Spleen (tissue), 11 donors: ENCODE data around the gene SLC7A9. TPM values are rescaled to one million over a fixed set of nuclear protein-coding genes. Genes with fewer than 3 reads are reported as not detected.

Experiments used
- DNase-seq: peaks from one replicate; pipeline ENCODE4 v3.0.0-alpha.2; 2020
- H3K27ac ChIP-seq, 8 donors: fragments of 200-600 bp; sonication (generic) in 7 of 8; 1 replicate in 4 of 8; 2 replicates in 4 of 8; pipeline versions ENCODE4 v1.5.0 to v1.8.0; 2016 to 2021; ENCODE audit warnings: inconsistent platforms in 4 of 8, mild to moderate bottlenecking in 4 of 8, moderate library complexity in 1 of 8
- H3K27me3 ChIP-seq, 7 donors: fragments of 200-600 bp; sonication (generic) in 6 of 7; replicated peaks in 1 of 7; 1 replicate in 4 of 7; 2 replicates in 3 of 7; pipeline versions ENCODE4 v1.5.0 to v1.8.0; 2016 to 2021; ENCODE audit warnings: inconsistent platforms in 3 of 7, mild to moderate bottlenecking in 1 of 7
- H3K36me3 ChIP-seq, 6 donors: fragments of 200-600 bp; sonication (generic) in 5 of 6; 1 replicate in 4 of 6; 2 replicates in 2 of 6; pipeline versions ENCODE4 v1.5.0 to v1.8.0; 2016 to 2021; ENCODE audit warnings: inconsistent platforms in 2 of 6
- H3K4me1 ChIP-seq, 6 donors: fragments of 200-600 bp; sonication (generic) in 5 of 6; 1 replicate in 3 of 6; 2 replicates in 3 of 6; pipeline versions ENCODE4 v1.5.0 to v1.8.0; 2016 to 2021; ENCODE audit warnings: inconsistent platforms in 3 of 6
- H3K4me3 ChIP-seq, 8 donors: fragments of 200-600 bp; sonication (generic) in 7 of 8; 1 replicate in 4 of 8; 2 replicates in 4 of 8; pipeline versions ENCODE4 v1.5.0 to v1.8.0; 2016 to 2021; ENCODE audit warnings: inconsistent platforms in 4 of 8, mild to moderate bottlenecking in 4 of 8, moderate library complexity in 2 of 8
- H3K9me3 ChIP-seq, 8 donors: fragments of 200-600 bp; sonication (generic) in 7 of 8; 1 replicate in 4 of 8; 2 replicates in 4 of 8; pipeline versions ENCODE4 v1.5.0 to v1.8.0; 2016 to 2021; ENCODE audit warnings: inconsistent platforms in 4 of 8
- CTCF ChIP-seq, 11 experiments: fragments of 200-600 bp in 7 of 11; fragments of 450-650 bp in 4 of 11; sonication (generic) in 4 of 11; IDR thresholded peaks in 8 of 11; conservative IDR thresholded peaks in 3 of 11; 1 replicate in 7 of 11; 2 replicates in 4 of 11; pipeline versions ENCODE4 v1.4.0 to v1.8.0; 2016 to 2021; ENCODE audit warnings: antibody characterized with exemption in 11 of 11, inconsistent platforms in 4 of 11, mild to moderate bottlenecking in 1 of 11
- POLR2A ChIP-seq, 3 donors: fragments of 450-650 bp; IDR thresholded peaks; one replicate each; pipeline ENCODE4 v1.5.1; 2017; ENCODE audit warnings: antibody characterized with exemption in 3 of 3, mild to moderate bottlenecking in 1 of 3
- POLR2AphosphoS5 ChIP-seq, 3 donors: sonication (generic); formaldehyde crosslinking; IDR thresholded peaks; one replicate each; pipeline ENCODE4 v1.5.1; 2017; ENCODE audit warnings: antibody characterized with exemption in 3 of 3
- WGBS, 5 donors: extraction: QIAGEN DNeasy Blood & Tissue Kit in 3 of 5; methylation state at CpG; one replicate each; pipeline versions ENCODE4 v1.1.5 to v1.1.7; 2013 to 2018; 5-methylcytosine and 5-hydroxymethylcytosine counted together
- intact Hi-C: fragments of 100-400 bp; cut with DNase I; formaldehyde crosslinking; loops from one replicate; pipeline ENCODE4 v1.15.0; 2023; ENCODE audit warnings: low total_unique reads
- polyA plus RNA-seq, 3 donors: library from polyadenylated mRNA; stranded (reverse); fragments of 200-250 nt; gene quantifications; one replicate each; pipeline ENCODE4 v1.2.1, GENCODE V29; 2013
- total RNA-seq, 7 donors: library from RNA; depleted of rRNA in 3 of 7; stranded (reverse); fragments of >200 nt in 3 of 7; fragmentation: NEBNext Ultra II Directional in 4 of 7; extraction: Animal tissue kit (Norgen Biotek cat#: 25700) in 4 of 7; gene quantifications; one replicate each; pipeline versions ENCODE4 v1.1.0 to v1.2.1, GENCODE V29; 2016 to 2021
- donor health status: healthy with polysubstance abuse.
- donor health status: DM: no; HTN: no; CAD: no; lungs with moderate emphysema.
- donor health status: DM: no; HTN: no; CAD: no.
- donor health status: Bipolar disorder and iron deficiency.
- donor health status: healthy.
- donor health status: DM: no; HTN: no; CAD: no.
- donor health status: DM: yes; HTN: yes; CAD: no.

SLC7A9 gene
- total and polyA plus RNA-seq, 10 donors = 0.13 to 1.1 (median 0.44) TPM; not detected in 4

- 84 to 94% (median 88%) methylated on average over 4 of the region's 4 CpGs for WGBS, 5 donors
- Histone ChIP-seq H3K27me3 (peaks cover 0 to 17% (median 0%) of the 10 kb centered on the region in 7 donors), H3K36me3 (no peaks in the 10 kb centered on the region), H3K4me3 (no peak overlapping the region), H3K9me3 (peaks cover 0 to 4% (median 0%) of the 10 kb centered on the region in 8 donors), H3K4me1 (peaks cover 0 to 6% (median 0%) of the 10 kb centered on the region in 6 donors), H3K27ac (no peak overlapping the region)
- intact Hi-C loops = no loop called here
- DNase-seq = no peak
- TF ChIP-seq POLR2A (IDR thresholded peaks at IDR 0.05) (no peak), CTCF (IDR thresholded peaks at IDR 0.05 in 8 of 11, conservative IDR thresholded peaks at IDR 0.05 in 3 of 11) (no peak), POLR2AphosphoS5 (IDR thresholded peaks at IDR 0.05) (no peak)
Observed at GRCh38 chr19:32828139-32828538, 41.4 kb downstream of the SLC7A9 start.

GRCh38 chr19:32824916-32825608 is 44.5 kb downstream of the SLC7A9 start:
- H3K9me3 ChIP-seq = no peaks in the 10 kb centered on the region
- H3K27ac ChIP-seq = no peak overlapping the region
- DNase-seq = no peak
- no peaks in the 10 kb centered on the region for H3K36me3 ChIP-seq
- peaks cover 0 to 41% (median 0%) of the 10 kb centered on the region in 7 donors for H3K27me3 ChIP-seq
- TF ChIP-seq CTCF (IDR thresholded peaks at IDR 0.05 in 8 of 11, conservative IDR thresholded peaks at IDR 0.05 in 3 of 11) = no peak
- no peak for TF ChIP-seq POLR2AphosphoS5 (IDR thresholded peaks at IDR 0.05)
- no peak for TF ChIP-seq POLR2A (IDR thresholded peaks at IDR 0.05)
- H3K4me1 ChIP-seq = peaks cover 0 to 6% (median 0%) of the 10 kb centered on the region in 6 donors
- intact Hi-C loops = no loop called here
- WGBS, 5 donors = 35 to 59% (median 46%) methylated on average over 18 to 21 of the region's 21 CpGs
- H3K4me3 ChIP-seq = no peak overlapping the region

- DNase-seq = no peak
- H3K27ac ChIP-seq = no peak overlapping the region
- no peak overlapping the region for H3K4me3 ChIP-seq
- WGBS, 5 donors = 38 to 45% (median 41%) methylated on average over 14 to 20 of the region's 20 CpGs
- TF ChIP-seq POLR2AphosphoS5 (IDR thresholded peaks at IDR 0.05) = no peak
- TF ChIP-seq POLR2A (IDR thresholded peaks at IDR 0.05) = no peak
- no peak for TF ChIP-seq CTCF (IDR thresholded peaks at IDR 0.05 in 8 of 11, conservative IDR thresholded peaks at IDR 0.05 in 3 of 11)
- peaks cover 0 to 41% (median 0%) of the 10 kb centered on the region in 7 donors for H3K27me3 ChIP-seq
- H3K4me1 ChIP-seq = peaks cover 0 to 6% (median 0%) of the 10 kb centered on the region in 6 donors
- no peaks in the 10 kb centered on the region for H3K9me3 ChIP-seq
- intact Hi-C loops = no loop called here
- no peaks in the 10 kb centered on the region for H3K36me3 ChIP-seq
Observed at GRCh38 chr19:32824191-32824751, 45.3 kb downstream of the SLC7A9 start.

GRCh38 chr19:32823747-32824102 is 45.8 kb downstream of the SLC7A9 start:
- DNase-seq = no peak
- H3K27me3 ChIP-seq = peaks cover 0 to 41% (median 0%) of the 10 kb centered on the region in 7 donors
- H3K4me3 ChIP-seq = no peak overlapping the region
- TF ChIP-seq POLR2AphosphoS5 (IDR thresholded peaks at IDR 0.05) (no peak), POLR2A (IDR thresholded peaks at IDR 0.05) (no peak), CTCF (IDR thresholded peaks at IDR 0.05 in 8 of 11, conservative IDR thresholded peaks at IDR 0.05 in 3 of 11) (no peak)
- H3K27ac ChIP-seq = no peak overlapping the region
- intact Hi-C loops = no loop called here
- peaks cover 0 to 6% (median 0%) of the 10 kb centered on the region in 6 donors for H3K4me1 ChIP-seq
- 65 to 88% (median 84%) methylated on average over 4 to 7 of the region's 7 CpGs for whole genome bisulfite sequencing, 5 donors
- H3K36me3 ChIP-seq = no peaks in the 10 kb centered on the region
- no peaks in the 10 kb centered on the region for H3K9me3 ChIP-seq
